NCI-H1930 (cell line): ENCODE measurements around the gene GDI1.

Experiments
- DNase-seq, 2 experiments: peaks; one replicate each; lab custom pipeline; 2025; lab: John Stamatoyannopoulos, UW

Gene GDI1

DNA sequence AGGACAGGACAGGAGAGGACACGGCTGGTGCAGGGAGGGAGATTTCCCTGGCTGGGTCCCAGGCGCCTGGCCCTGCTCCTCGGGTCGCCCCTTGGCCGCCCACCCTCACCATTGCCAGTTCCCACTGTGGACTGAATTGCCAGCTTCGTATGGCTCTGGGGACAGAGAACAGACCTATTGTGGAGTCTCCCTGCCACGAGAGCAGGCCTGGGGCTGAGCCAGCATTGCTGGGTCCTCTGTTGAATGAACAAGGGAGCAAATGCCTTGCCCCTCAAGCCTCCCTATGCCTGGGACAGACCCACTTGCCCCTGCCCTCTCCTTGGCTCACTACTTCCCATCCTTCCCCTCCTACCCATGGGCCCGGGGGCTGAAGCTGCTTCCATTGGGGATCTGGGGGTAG lies 25.4 kb downstream of the GDI1 start:
- DNase-seq, result no peak

DNA sequence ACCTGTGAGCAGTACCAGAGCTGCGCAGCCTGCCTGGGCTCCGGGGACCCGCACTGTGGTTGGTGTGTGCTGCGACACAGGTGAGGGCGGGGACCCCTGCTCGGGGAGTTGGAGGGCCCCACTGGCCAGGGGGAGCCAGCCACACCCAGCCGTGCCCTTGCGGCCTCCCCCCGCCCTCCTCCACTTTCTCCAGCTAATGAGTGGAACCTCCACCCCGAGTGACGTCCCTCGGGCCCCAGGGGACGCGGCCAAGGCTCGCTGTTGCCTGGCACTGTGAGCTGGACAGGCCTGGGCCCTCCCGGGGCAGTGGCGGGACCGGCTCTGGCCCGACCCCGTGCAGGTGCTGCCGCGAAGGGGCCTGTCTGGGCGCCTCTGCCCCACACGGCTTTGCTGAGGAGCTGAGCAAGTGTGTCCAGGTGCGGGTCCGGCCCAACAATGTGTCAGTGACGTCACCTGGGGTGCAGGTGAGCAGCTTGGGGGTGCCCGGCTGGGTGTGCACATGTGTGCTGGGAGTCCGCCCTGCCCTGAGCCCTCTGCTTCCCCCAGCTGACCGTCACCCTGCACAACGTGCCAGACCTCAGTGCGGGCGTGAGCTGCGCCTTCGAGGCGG lies 26.8 kb downstream of the GDI1 start:
- no peak for DNase-seq

DNA sequence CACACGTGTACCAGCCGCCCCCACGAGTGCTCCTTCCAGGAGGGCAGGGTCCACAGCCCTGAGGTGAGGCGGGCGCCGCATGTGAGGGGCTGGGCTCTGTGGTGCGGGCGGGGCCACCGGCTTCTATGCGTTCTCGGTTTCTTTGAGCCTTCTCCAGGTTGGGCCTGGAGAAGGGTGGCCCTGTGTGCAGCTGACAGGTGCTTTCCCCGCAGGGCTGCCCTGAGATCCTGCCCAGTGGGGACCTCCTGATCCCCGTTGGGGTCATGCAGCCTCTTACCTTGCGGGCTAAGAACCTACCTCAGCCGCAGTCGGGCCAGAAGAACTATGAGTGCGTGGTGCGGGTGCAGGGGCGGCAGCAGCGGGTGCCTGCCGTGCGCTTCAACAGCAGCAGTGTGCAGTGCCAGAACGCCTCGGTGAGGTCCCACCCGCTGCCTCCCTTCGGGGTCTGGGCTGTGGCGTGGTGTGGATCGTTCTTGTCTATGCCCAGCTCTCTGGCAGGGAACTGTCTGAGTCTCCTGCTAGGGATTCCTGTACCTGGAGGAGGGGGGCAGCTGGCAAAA lies 27.9 kb downstream of the GDI1 start:
- no peak for DNase-seq

DNA sequence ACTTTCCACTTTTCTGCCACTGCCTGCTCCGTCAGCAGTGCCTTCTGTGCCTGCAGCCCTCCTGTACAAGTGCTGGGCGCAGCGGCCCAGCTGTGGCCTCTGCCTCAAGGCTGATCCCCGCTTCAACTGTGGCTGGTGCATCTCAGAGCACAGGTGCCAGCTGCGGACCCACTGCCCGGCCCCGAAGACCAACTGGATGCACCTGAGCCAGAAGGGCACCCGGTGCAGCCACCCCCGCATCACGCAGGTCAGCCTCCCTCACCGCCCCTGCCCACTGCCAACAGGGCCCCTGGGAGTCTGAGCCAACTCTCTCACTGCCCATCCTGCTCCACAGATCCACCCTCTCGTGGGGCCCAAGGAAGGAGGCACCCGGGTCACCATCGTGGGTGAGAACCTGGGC lies 28.6 kb downstream of the GDI1 start:
- no peak for DNase-seq

DNA sequence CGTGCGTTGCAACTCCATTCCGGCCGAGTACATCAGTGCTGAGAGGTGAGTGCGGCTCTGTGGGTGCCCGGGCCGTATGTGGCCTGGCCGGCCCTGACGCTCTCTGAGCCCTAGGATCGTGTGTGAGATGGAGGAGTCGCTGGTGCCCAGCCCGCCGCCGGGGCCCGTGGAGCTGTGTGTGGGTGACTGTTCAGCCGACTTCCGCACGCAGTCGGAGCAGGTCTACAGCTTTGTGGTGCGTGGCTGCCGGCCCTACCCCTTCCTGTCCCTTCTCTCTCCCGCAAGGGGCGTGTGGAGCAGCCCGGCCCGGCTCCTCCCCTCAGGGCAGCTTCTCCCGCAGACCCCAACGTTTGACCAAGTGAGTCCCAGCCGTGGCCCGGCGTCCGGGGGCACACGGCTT lies 29.1 kb downstream of the GDI1 start:
- no peak for DNase-seq

DNA sequence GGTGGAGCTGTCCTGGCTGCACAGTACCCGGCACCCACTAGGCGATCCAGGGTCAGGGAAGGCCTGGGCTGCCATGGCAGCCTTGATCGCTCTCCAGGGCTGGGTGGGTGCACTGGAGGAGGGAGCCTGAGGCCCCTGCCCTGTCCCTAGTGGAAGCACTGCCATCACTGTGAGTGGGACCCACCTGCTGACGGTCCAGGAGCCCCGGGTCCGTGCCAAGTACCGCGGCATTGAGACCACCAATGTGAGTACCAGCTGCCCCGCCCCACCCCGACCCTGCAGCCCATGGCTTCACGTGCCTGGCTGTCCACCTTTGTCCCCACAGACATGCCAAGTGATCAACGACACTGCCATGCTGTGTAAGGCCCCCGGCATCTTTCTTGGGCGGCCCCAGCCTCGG lies 30.0 kb downstream of the GDI1 start:
- DNase-seq, result no peak

DNA sequence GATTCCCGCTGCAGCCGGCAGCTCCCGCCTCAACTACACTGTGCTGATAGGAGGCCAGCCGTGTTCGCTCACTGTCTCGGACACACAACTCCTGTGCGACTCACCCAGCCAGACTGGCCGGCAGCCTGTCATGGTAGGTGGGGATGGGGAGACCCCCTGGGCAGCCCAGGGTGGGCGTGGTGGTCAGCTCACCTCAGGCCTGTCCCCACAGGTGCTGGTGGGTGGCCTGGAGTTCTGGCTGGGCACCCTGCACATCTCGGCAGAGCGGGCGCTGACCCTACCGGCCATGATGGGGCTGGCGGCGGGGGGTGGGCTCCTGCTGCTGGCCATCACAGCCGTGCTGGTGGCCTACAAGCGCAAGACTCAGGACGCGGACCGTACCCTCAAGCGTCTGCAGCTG lies 30.6 kb downstream of the GDI1 start:
- DNase-seq, result no peak

DNA sequence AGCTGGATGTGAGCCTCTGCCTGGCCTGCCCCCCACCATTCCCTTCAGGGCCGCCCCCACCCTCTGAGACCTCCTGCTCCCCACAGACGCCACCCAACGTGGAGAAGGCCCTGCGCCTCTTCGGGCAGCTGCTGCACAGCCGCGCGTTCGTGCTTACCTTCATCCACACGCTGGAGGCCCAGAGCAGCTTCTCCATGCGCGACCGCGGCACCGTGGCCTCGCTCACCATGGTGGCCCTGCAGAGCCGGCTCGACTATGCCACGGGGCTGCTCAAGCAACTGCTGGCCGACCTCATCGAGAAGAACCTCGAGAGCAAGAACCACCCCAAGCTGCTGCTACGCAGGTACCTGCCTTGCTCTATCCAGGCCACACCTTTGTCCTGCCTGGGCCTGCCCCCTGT lies 31.3 kb downstream of the GDI1 start:
- no peak for DNase-seq

DNA sequence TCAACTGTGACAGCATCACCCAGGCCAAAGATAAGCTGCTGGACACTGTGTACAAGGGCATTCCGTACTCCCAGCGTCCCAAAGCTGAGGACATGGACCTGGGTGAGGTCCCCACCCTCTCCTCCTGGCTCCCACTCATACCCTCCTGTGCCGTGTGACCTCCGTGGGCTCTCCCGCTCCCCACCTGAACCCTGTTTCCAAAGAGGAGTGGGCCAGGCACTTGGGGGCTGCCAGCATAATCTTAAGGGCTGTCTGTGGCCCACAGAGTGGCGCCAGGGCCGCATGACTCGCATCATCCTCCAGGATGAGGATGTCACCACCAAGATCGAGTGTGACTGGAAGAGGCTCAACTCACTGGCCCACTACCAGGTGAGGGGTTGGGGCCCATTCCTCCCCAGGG lies 32.2 kb downstream of the GDI1 start:
- DNase-seq, result no peak

DNA sequence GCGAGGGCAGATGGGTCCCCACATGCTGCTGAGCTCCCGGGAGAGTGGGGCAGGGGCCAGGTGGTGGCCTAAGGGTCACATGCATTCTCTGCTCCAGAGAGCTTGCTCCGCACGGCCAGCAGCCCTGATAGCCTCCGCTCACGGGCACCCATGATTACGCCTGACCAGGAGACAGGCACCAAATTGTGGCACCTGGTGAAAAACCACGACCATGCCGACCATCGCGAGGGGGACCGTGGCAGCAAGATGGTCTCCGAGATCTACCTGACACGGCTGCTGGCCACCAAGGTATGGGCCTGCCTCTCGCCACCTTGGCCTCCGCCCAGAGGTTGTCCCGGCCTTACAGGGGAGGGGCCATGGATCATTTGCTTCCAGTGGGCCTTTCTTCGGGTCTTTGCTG lies 32.9 kb downstream of the GDI1 start:
- no peak for DNase-seq

DNA sequence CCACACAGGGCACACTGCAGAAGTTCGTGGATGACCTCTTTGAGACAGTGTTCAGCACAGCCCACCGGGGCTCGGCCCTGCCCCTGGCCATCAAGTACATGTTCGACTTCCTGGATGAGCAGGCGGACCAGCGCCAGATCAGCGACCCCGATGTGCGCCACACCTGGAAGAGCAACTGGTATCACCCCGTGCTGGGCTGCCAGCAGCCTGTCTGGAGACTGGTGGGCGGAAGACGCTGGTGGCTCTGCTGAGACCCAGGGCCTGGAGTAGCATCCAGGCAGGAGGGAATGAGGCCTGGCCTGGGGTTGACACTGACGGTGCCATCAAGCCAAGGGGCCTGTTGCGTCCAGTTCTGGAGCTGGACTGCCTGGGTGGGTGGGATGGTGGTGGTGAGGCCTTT lies 33.5 kb downstream of the GDI1 start:
- DNase-seq, result no peak

DNA sequence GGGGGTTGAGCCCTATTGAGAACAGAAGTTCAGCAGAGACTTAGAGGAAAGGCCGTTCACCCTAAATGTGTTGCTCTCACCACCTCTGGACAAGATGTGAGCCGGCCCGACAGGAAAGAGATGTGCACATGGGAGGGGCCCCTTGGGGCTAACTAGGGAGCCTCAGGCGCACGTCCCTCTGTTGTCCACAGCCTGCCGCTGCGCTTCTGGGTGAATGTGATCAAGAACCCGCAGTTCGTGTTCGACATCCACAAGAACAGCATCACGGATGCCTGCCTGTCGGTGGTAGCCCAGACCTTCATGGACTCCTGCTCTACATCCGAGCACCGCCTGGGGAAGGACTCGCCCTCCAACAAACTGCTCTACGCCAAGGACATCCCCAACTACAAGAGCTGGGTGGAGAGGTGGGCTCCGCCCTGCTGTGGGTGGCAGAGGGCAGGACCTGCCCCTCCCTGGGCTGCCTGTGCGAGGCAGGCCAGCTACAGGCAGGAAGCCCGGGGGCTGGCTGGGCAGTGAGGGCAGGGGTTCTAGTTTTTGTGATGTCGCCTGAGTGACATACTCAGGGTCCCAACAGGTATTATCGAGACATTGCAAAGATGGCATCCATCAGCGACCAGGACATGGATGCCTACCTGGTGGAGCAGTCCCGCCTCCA lies 34.1 kb downstream of the GDI1 start:
- DNase-seq, result no peak

DNA sequence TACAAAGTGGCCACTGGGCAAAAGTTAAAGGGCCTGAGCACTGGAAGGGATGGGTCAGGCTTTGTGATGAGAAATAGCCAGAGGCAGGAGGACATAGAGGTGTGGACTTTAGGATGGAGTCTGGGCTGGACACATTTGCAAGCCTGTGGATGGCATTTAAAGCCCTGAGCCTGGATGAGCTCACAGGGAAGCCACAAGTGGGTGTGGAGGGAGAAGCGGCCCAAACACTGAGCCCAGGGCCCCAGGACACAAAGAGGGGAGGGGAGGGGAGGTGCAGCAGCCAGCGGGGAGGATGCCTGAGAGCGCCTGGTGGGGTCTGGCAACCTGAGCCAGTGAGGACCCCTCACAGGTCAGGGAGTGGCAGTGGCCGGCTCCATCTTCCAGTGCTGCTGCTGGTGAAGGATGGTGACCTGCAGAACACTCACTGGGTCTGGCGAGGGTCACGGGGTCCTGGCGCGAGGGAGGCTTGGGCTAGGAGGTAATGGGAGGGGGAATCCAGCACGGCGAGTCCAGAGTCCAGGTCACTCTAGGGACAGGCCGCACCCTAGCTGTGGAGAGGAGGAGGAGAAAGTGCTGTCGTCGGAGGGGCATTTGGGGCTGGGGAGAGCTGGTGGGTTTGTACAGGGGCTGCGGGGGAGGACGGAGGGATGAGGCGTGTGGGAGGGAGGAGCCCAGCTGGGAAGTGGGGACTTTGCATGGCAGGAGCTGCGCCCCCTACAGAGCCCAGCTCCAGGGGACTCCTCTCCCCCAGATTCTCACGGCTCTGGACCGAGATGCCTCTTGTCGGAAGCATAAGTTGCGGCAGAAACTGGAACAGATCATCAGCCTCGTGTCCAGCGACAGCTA lies 35.1 kb downstream of the GDI1 start:
- DNase-seq, result no peak

DNA sequence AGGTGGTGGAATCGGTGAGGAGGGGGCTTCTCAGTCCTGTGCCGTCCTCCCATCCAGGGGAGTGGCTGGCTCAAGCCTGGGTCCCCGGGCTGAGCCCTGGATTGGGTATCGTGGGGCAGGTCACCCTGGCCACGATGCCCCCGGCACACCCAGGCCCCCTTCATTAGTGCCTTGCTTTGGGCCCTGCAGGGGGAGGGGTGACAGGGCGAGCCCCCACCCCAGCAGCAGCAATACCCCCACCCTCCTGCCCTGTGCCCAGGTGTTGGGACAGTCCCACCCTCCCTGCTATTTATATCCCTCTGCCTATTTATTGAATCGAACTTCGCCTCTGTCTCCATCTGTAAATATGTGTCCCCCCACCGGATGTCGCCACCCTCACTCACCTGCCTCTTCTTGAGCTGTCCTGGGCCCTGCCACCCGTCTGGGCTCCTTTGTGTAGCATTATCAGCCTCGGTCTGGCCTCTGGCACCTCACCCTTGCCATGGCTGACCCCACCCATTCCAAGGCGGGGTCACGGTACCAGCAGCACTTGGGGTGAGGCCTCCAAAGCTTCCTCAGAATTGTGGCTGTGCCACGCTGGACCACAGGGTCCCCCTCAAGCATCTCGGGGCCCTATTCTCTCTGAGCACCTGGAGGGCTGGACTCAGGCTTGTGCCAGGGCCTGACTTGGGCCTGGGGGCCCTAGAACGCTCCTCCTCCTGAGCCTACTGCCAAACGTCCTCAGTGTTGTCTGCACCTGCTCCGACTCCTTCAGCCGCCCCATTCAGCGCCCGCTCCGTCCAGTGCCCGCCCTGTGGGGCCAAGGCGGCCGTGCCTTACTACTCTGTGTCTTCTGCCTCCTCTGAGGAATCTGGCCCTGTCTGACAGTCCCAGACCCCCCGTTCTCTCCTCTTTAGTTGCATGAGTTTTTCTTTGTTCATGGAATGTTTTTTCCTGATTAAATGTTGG lies 36.0 kb downstream of the GDI1 start:
- DNase-seq, result no peak

DNA sequence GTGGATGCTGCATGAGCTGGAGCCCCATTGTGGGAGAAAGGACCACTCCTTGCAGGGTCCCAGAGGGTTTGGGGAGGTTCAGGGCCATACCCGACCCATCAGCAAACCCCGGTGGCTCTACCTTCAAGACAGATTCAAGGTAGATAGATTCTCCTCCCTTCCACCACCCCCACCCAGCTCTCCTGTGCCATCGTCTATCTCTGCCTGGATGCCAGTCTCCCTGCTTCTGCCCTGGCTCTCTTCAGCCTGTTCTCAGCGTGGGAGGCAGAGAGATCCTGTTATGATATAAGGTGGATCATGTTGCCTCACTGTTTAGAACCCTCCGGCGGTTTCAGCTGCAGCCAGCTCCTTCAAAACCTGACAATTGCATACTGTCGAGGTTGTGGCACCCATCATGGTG lies 36.7 kb downstream of the GDI1 start:
- no peak for DNase-seq

DNA sequence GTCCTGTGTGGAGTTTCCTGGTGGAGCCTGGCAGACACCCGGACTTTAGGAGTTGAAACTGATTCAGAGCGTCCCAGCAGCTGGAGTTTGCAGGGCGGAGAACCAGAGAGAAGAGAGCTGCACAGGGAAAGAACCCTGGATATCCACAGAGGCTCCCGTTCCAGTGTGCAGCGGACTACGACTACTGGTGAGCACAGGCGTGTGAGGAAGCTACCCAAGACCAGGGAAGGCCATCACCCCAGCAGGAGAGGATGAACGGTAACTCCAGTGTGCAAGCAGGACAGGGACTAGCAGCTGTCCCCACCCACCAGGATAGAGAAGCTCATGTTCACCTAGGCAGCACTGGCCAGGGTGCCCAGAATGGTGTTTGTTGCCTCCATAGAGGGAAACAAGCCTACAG lies 39.9 kb downstream of the GDI1 start:
- DNase-seq, result no peak

DNA sequence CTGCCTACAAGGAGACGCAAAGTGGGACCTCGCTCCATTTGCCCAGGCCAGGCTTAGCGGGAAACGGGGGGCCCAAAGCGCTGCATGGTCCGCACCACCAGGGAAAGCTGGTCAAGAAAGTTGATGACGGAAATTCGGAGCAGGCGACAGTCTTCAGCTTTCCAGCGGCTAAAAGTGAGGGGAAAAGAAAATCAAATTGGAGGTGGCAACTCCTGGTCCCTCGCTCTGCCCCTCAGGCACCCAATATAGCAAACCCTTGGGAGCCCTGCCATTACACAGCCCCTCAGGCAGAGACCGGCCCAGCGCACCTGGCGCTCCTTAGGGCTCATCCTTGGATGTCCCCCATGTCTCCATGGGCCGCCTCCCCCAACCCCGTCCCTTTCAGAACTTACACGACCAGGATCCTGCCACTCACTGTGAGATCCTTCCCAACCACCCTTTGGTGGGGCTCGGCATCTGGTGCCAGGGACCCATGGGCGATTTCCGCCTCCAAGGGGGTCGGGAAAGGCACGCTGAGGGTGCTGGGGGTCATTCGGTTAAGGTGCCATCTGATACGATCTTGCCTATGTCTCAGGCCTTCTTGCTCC lies 41.0 kb downstream of the GDI1 start:
- DNase-seq, result no peak

DNA sequence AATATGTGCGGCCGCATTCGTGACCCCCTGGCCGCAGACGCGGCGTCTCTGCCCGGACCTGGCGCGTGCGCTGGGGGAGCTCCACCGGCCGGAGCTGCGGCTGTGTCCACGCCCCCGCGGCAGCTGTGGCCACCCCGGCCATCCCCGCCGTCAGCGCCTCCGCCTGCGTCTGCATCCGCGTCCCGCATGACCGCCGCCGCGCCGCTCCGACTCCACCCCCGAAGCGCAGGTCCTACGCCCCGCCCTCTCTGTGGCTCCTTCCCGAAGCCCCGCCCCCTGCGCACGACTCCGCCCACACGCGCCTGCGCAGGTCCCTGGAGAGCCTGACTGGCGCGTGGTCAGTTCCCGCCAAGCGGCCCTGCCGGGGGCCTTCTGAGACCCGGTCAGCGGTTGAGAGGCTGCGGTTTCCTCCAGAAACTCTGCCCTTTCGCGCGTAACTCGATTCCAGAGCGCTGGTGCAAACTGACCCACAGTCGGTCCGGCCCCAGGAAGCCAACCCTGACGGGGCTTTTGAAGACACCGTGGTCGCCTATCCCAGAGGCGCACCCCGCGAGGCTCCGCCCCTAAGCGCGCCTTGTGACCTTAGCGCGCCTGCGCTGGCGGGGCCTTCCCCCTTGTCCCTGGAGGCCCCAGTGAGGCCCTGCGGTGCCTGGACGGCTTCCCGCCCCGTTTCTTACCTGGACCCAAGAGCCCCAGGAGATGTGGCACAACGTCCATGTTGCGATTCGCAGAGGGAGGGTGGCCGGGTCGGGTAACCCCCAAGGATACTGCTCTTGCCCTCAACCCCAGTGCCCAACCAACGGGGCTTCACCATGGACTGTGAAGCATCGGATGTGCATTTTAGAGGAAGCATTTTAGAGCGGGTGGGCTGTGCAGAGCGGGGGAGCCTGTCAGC lies 42.0 kb downstream of the GDI1 start, which contains the start of gene LAGE3:
Gene LAGE3 (minus strand): TSS at position 554 of the 895 bp plus-strand sequence. CDS start 366 bp downstream, at position 188.
- peak; percentile 84 to 91 for DNase-seq

DNA sequence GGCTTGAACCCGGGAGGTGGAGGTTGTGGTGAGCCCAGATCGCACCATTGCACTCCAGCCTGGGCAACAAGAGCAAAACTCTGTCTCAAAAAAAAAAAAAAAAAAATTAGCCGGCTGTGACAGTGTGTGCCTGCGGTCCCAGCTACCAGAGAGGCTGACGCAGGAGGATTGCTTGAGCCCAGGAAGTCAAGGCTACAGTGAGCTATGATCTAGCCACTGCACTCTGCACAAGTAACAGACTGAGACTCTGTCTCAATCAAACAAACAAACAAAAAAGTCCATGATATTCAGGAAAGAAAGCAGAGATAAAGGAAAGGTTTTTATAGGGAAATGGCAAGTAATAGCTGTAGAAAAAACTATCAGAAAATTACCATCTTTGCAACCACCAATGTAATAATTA lies 44.2 kb downstream of the GDI1 start:
- DNase-seq, result no peak

DNA sequence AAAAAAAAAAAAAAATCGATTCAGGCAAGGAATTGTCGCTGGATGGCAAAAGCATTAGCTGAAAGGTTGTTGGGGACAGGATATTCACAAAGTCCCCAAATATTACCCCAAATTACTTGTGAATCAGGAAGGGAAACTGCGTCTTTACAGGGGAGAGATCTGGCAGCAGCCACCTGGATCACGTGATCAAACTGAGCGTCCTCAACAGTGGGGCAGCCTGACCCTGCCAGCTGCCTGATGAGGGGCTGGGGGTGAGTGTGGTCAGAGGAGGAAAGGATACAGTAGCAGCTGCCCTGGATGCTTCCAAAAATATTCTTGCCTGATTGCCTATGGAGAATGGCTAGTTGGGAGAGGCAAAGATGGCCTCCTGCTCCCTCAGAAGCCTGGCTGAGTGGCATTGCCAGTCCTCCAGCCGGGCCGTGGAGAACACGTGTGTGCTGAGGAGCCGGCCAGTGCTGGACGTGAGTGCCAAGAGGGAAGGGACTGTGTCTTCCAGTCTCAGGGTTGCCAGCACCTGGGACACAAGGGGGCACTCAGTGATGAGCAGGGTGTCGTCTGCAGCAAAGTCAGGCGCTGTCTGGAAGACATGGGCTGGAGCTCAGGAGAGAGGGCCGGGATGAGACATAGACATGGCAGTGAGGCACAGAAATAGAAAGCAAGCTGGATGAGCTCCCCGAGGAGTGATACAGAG lies 45.1 kb downstream of the GDI1 start:
- DNase-seq, result no peak
